ENCODE results near the gene VPS25.

DNA sequence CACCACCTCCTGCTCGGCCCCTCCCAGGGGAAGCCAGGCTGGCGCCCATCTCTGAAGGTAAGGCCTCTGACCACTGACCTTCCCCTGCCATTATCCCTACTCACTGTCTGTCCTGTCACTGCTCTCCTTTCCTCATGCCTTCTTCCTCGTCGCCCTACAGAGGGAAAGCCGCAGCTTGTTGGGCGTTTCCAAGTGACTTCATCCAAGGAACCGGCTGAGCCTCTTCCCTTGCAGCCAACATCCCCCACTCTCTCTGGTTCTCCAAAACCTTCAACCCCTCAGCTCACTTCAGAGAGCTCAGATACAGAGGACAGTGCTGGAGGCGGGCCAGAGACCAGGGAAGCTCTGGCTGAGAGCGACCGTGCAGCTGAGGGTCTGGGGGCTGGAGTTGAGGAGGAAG is 22.2 kb downstream of the VPS25 start:
- no peak for TF ChIP-seq EZH2 (IDR thresholded peaks at IDR 0.05; ENCODE audit: low read depth)
- TF ChIP-seq, protein P1, sequence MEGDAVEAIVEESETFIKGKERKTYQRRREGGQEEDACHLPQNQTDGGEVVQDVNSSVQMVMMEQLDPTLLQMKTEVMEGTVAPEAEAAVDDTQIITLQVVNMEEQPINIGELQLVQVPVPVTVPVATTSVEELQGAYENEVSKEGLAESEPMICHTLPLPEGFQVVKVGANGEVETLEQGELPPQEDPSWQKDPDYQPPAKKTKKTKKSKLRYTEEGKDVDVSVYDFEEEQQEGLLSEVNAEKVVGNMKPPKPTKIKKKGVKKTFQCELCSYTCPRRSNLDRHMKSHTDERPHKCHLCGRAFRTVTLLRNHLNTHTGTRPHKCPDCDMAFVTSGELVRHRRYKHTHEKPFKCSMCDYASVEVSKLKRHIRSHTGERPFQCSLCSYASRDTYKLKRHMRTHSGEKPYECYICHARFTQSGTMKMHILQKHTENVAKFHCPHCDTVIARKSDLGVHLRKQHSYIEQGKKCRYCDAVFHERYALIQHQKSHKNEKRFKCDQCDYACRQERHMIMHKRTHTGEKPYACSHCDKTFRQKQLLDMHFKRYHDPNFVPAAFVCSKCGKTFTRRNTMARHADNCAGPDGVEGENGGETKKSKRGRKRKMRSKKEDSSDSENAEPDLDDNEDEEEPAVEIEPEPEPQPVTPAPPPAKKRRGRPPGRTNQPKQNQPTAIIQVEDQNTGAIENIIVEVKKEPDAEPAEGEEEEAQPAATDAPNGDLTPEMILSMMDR (conservative IDR thresholded peaks at IDR 0.05): no peak

Data from PC-9 (cell line).